HepG2 (cell line): ENCODE results near the gene ILKAP. TPM values are rescaled to one million over a fixed set of nuclear protein-coding genes. Genes with fewer than 3 reads are reported as not detected.

Source experiments
- ATF7-NPFF ChIP-seq: sonication (generic); formaldehyde crosslinking; IDR thresholded peaks from 2 replicates; pipeline ENCODE4 v1.8.1; 2023; ENCODE audit warnings: mild to moderate bottlenecking, low read depth, missing genetic modification reagents, moderate library complexity
- SMAD9 ChIP-seq: sonication (generic); formaldehyde crosslinking; IDR thresholded peaks from 2 replicates; pipeline ENCODE4 v1.5.1; 2020; ENCODE audit warnings: mild to moderate bottlenecking, missing genetic modification reagents
- SP5 ChIP-seq: IDR thresholded peaks from 2 replicates; pipeline ENCODE4 v1.6.1; 2016; ENCODE audit warnings: low read depth, borderline replicate concordance
- ZNF335 ChIP-seq: sonication (generic); formaldehyde crosslinking; IDR thresholded peaks from 2 replicates; pipeline ENCODE4 v1.4.0; 2020; ENCODE audit warnings: missing genetic modification reagents
- ZNF343 ChIP-seq: sonication (generic); formaldehyde crosslinking; IDR thresholded peaks from 2 replicates; pipeline ENCODE4 v1.4.0; 2020; ENCODE audit warnings: mild to moderate bottlenecking, missing genetic modification reagents
- ZNF749 ChIP-seq: sonication (generic); formaldehyde crosslinking; IDR thresholded peaks from 2 replicates; pipeline ENCODE4 v1.8.0; 2022; ENCODE audit warnings: mild to moderate bottlenecking, missing genetic modification reagents, moderate library complexity, borderline replicate concordance
- polyA plus RNA-seq, 8 experiments: library from polyadenylated mRNA; depleted of rRNA in 3 of 8; stranded (reverse) in 7 of 8; unstranded in 1 of 8; fragments of >200 nt; fragmentation: Illumina TruSeq in 4 of 8; extraction: Trizol in 4 of 8; gene quantifications; 2 replicates each; pipeline versions ENCODE4 v1.2.1 to v1.2.3, GENCODE V29; 2011 to 2016; ENCODE audit warnings: low read depth in 4 of 8, missing spikeins in 1 of 8, mixed read lengths in 1 of 8; ENCODE audit not compliant: insufficient read depth in 1 of 8
- total RNA-seq, 5 experiments: library from RNA; depleted of rRNA; stranded (reverse); fragments of >200 nt; fragmentation: Illumina TruSeq; extraction: Trizol; gene quantifications; 2 replicates each; pipeline ENCODE4 v1.2.3, GENCODE V29; 2016; ENCODE audit warnings: low read depth in 1 of 5
- TF ChIP-seq, protein P1 (sequence below): sonication (generic); formaldehyde crosslinking; conservative IDR thresholded peaks from 2 replicates; pipeline ENCODE4 v1.8.0; 2022; ENCODE audit warnings: mild to moderate bottlenecking, moderate library complexity, missing genetic modification reagents
- TF ChIP-seq, protein P2 (sequence below): sonication (generic); formaldehyde crosslinking; IDR thresholded peaks from 2 replicates; pipeline ENCODE4 v1.4.0; 2020; ENCODE audit warnings: missing genetic modification reagents
- TF ChIP-seq, protein P3 (sequence below): sonication (generic); formaldehyde crosslinking; IDR thresholded peaks from 2 replicates; pipeline ENCODE4 v1.9.0; 2021; ENCODE audit warnings: mild to moderate bottlenecking, missing genetic modification reagents
- TF ChIP-seq, protein P4 (sequence below): sonication (generic); formaldehyde crosslinking; IDR thresholded peaks from 2 replicates; pipeline ENCODE4 v1.4.0; 2020; ENCODE audit warnings: missing genetic modification reagents, borderline replicate concordance

The ILKAP gene
- total and polyA plus RNA-seq, 2 of the 13 experiments (the other 11 are each of a cell fraction or from before 2014, with no cell fraction given): 29.6 to 33.1 TPM

DNA sequence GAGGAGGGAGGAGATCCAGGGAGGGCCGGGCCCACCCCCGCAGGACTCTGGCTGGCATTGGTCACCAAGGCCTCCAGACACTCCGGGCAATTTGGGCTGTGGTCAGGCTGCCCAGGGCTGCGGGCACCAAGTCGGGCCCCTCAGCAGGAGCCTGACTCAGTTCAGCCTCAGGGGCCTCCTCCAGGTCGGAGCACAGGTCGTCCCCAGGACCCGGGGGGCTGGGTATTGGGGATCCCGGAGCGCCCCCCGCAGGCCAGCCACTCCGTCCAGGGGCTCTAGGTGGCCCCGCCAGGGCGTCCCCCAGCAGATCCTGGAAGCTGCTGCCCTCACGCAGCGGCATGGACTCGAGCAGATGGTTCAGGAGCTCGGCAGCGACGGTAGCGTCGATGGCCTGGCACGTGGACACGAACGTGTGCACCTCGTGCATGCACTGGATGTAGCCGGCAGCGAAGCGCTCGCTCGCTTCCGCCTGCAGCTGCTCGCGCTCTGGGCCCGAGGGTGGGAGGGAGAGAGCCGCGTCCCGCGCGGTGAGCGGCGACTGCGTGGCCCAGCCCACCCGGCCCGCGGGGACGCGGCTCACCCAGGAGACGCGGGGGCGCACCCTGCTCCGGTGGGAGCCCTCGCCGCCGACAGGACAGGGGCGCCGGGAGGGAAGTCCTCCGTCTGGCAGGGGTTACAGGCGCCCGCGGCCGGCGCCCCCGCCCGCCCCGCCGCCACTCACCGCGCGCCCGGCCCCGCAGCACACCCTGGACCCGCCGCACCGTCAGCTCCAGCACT, 35.5 kb upstream of the ILKAP start (continued):
- TF ChIP-seq ZNF335 (CRISPR knock-in tag) (0 out of 2 replicates have a peak, but pooled peaks have one; percentile 81), SP5 (CRISPR knock-in tag) (no peak), ZNF749 (CRISPR knock-in tag) (peak; percentile 95), ZNF343 (CRISPR knock-in tag) (peak; percentile 81; the same call in 1 of the 2 replicates), SMAD9 (peak; percentile 99), ATF7-NPFF (CRISPR knock-in tag) (peak; percentile 97)
- TF ChIP-seq, protein P1, sequence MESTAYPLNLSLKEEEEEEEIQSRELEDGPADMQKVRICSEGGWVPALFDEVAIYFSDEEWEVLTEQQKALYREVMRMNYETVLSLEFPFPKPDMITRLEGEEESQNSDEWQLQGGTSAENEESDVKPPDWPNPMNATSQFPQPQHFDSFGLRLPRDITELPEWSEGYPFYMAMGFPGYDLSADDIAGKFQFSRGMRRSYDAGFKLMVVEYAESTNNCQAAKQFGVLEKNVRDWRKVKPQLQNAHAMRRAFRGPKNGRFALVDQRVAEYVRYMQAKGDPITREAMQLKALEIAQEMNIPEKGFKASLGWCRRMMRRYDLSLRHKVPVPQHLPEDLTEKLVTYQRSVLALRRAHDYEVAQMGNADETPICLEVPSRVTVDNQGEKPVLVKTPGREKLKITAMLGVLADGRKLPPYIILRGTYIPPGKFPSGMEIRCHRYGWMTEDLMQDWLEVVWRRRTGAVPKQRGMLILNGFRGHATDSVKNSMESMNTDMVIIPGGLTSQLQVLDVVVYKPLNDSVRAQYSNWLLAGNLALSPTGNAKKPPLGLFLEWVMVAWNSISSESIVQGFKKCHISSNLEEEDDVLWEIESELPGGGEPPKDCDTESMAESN: peak; percentile 81
- TF ChIP-seq, protein P2, sequence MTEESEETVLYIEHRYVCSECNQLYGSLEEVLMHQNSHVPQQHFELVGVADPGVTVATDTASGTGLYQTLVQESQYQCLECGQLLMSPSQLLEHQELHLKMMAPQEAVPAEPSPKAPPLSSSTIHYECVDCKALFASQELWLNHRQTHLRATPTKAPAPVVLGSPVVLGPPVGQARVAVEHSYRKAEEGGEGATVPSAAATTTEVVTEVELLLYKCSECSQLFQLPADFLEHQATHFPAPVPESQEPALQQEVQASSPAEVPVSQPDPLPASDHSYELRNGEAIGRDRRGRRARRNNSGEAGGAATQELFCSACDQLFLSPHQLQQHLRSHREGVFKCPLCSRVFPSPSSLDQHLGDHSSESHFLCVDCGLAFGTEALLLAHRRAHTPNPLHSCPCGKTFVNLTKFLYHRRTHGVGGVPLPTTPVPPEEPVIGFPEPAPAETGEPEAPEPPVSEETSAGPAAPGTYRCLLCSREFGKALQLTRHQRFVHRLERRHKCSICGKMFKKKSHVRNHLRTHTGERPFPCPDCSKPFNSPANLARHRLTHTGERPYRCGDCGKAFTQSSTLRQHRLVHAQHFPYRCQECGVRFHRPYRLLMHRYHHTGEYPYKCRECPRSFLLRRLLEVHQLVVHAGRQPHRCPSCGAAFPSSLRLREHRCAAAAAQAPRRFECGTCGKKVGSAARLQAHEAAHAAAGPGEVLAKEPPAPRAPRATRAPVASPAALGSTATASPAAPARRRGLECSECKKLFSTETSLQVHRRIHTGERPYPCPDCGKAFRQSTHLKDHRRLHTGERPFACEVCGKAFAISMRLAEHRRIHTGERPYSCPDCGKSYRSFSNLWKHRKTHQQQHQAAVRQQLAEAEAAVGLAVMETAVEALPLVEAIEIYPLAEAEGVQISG: peak; percentile 92
- TF ChIP-seq, protein P3, sequence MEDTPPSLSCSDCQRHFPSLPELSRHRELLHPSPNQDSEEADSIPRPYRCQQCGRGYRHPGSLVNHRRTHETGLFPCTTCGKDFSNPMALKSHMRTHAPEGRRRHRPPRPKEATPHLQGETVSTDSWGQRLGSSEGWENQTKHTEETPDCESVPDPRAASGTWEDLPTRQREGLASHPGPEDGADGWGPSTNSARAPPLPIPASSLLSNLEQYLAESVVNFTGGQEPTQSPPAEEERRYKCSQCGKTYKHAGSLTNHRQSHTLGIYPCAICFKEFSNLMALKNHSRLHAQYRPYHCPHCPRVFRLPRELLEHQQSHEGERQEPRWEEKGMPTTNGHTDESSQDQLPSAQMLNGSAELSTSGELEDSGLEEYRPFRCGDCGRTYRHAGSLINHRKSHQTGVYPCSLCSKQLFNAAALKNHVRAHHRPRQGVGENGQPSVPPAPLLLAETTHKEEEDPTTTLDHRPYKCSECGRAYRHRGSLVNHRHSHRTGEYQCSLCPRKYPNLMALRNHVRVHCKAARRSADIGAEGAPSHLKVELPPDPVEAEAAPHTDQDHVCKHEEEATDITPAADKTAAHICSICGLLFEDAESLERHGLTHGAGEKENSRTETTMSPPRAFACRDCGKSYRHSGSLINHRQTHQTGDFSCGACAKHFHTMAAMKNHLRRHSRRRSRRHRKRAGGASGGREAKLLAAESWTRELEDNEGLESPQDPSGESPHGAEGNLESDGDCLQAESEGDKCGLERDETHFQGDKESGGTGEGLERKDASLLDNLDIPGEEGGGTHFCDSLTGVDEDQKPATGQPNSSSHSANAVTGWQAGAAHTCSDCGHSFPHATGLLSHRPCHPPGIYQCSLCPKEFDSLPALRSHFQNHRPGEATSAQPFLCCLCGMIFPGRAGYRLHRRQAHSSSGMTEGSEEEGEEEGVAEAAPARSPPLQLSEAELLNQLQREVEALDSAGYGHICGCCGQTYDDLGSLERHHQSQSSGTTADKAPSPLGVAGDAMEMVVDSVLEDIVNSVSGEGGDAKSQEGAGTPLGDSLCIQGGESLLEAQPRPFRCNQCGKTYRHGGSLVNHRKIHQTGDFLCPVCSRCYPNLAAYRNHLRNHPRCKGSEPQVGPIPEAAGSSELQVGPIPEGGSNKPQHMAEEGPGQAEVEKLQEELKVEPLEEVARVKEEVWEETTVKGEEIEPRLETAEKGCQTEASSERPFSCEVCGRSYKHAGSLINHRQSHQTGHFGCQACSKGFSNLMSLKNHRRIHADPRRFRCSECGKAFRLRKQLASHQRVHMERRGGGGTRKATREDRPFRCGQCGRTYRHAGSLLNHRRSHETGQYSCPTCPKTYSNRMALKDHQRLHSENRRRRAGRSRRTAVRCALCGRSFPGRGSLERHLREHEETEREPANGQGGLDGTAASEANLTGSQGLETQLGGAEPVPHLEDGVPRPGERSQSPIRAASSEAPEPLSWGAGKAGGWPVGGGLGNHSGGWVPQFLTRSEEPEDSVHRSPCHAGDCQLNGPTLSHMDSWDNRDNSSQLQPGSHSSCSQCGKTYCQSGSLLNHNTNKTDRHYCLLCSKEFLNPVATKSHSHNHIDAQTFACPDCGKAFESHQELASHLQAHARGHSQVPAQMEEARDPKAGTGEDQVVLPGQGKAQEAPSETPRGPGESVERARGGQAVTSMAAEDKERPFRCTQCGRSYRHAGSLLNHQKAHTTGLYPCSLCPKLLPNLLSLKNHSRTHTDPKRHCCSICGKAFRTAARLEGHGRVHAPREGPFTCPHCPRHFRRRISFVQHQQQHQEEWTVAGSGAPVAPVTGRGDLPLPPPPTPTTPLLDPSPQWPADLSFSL (CRISPR knock-in tag): no peak; the same call in 1 of the 2 replicates
- TF ChIP-seq, protein P4, sequence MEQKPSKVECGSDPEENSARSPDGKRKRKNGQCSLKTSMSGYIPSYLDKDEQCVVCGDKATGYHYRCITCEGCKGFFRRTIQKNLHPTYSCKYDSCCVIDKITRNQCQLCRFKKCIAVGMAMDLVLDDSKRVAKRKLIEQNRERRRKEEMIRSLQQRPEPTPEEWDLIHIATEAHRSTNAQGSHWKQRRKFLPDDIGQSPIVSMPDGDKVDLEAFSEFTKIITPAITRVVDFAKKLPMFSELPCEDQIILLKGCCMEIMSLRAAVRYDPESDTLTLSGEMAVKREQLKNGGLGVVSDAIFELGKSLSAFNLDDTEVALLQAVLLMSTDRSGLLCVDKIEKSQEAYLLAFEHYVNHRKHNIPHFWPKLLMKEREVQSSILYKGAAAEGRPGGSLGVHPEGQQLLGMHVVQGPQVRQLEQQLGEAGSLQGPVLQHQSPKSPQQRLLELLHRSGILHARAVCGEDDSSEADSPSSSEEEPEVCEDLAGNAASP (CRISPR knock-in tag): peak; percentile 64; the same call in 1 of the 2 replicates
